GM12892 (cell line): ENCODE results near the gene RDH8.
"Not testable (repeated sequence)": the region's sequence is repeated elsewhere in the genome, so short reads cannot be mapped to it uniquely, and the experiment has no call there.

Experiments used
- DNase-seq: peaks from one replicate; pipeline ENCODE4 v3.0.0; 2011; ENCODE audit not compliant: insufficient read length
- FAIRE-seq: peaks from 2 replicates; lab custom pipeline; 2011; peaks lifted over from hg19 to GRCh38; lab: Jason Lieb, UNC
- POLR2A ChIP-seq: IDR thresholded peaks from 2 replicates; pipeline ENCODE4 v1.6.1; 2011; ENCODE audit warnings: low read depth, low read length, control low read depth
- POLR2AphosphoS5 ChIP-seq: IDR thresholded peaks from 2 replicates; pipeline ENCODE4 v1.6.1; 2011; ENCODE audit warnings: low read depth, low read length, control low read depth
- TAF1 ChIP-seq: IDR thresholded peaks from 2 replicates; pipeline ENCODE4 v1.6.1; 2011; ENCODE audit warnings: low read depth, mild to moderate bottlenecking, control low read depth, low read length, borderline replicate concordance

Gene RDH8

DNA sequence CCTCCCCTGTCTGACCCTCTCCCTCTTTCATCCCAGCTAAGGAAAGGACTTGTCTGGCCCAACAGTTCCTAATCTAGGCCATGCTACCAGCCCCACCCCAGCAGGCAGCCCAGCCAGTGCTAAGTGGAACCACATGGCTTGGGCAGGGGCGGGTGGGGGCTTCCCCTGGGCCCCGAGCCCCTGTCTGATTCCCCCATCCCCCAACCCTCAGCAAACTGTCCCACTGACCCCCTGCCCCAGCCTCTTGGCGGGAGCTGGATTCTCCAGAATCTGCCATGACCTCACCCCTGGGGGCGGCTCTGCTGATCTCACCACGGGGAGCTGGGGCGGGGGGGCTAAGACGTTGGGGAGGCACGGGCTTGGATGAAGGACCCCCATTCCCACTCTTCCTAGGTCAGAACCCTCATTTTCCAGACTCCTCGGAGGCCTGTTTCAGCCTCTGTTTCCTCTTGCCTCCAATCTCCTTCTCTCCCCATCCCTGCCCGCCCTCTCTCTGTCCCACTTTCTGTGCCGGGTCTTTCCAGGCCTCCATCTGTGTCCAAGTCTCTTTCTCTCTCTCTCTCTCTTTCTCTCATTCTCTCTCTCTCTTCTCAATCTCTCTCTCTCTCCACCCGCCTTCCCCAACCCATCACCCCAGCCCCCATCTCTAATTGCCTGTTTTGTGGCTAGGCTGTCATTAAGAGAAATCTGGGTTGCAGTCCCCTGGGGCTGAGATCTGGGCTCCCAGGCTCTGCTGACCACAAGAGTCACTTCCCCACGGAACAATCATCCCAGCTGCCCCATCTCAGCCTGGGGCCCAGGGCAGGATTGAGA, 5.7 kb upstream of the RDH8 start:
- FAIRE-seq: no peak
- no peak for DNase-seq
- TF ChIP-seq POLR2AphosphoS5: no peak
- no peak for TF ChIP-seq POLR2A
- no peak for TF ChIP-seq TAF1

DNA sequence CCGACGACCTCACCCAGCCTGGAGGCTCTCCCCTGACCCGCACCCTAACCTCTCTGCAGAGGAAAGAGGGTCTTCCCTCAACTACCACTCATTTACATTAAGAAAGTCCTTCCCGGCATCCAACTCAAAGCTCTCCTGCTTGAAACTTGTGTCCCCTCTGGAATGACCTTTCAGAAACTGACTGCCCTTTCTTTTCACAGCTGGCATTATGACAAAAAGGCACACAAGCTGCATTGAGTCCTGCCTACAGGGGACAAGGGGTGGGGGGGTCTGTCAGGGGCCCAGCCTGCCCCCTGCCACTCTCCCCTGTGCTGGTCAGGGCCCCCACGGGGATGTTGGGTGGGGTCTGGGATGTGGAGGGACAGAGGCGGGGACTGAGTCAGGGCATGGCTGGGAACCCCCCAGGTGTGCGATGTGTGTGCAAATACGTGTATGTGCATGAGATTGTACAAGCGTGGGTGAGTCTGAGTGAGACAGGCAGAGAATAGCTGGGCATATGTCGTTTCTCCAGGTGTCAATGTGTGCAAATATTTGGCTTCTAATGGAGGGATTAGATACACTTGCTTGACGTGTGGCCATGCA, 5.0 kb upstream of the RDH8 start:
- no peak for TF ChIP-seq POLR2A
- FAIRE-seq (no peak), DNase-seq (no peak)

DNA sequence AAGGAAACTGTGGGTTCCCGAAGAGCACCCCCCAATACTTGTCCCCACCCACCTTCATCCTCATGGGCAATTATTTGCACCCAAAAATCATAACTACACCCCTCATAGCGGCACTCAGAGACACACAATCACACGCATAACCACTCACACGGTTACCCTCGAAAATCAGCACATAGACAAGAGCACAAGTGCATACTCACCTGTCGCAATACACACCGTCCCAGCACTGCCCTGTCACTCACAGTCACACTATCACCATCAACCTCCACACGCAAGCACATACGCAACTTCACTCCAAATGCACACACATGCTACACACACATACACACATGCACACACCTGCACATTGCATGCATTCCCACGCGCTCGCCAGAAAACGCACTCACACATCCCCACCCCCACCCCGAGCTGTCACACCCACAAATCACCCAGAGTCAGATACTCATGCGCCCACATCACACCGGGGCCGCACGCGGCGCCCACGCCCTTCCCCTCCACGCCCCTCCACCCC, 3.5 kb upstream of the RDH8 start:
- TF ChIP-seq POLR2AphosphoS5 (no peak), TAF1 (no peak), POLR2A (no peak)
- no peak for FAIRE-seq
- no peak for DNase-seq

DNA sequence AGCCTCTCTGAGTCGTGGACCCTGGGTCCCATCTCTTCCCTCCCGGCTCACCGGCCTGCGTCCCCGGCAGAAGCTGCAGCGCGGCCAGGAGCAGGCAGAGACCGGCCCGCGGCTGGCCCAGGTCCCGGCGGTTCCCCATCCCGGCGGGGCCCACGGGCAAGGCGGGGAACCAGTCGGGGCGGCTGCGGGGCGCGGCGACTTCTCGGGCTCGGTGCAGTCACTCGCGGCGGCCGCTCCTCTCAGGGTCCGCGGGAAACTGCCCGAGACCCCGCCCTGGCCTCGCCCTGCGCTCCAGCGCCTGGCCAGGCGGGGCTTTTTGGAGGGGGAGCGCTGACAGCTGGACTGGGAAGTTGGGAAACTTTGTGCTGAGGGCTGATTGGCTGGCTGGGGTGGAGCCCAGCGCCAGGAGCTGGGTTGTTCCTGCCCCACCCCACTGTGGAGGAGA, 3.0 kb upstream of the RDH8 start, which contains the start of gene COL5A3:
Gene COL5A3 (minus strand): TSS at position 258 of the 445 bp plus-strand sequence. CDS start 119 bp downstream, at position 139.
- FAIRE-seq (no peak), DNase-seq (no peak)
- TF ChIP-seq TAF1: no peak
- TF ChIP-seq POLR2AphosphoS5: no peak
- TF ChIP-seq POLR2A: no peak

DNA sequence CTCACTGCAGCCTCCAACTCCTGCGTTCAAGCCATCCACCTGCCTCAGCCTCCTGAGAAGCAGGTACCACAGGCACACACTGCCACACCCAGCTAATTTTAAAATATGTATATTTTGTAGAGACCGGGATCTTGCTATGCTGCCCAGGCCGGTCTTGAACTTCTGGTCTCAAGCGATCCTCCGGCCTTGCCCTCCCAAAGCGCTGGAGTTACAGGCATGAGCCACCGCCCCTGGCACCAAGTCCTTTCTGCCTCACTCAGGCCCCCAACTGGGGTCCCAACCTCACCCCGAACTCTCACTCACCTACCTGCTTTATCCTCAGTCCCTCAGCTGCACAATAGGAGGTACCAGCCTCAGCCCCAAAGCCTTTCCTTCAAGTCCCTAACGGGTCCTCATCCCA, 2.3 kb upstream of the RDH8 start:
- no peak for FAIRE-seq
- no peak for DNase-seq
- TF ChIP-seq POLR2A (no peak), POLR2AphosphoS5 (no peak), TAF1 (no peak)

DNA sequence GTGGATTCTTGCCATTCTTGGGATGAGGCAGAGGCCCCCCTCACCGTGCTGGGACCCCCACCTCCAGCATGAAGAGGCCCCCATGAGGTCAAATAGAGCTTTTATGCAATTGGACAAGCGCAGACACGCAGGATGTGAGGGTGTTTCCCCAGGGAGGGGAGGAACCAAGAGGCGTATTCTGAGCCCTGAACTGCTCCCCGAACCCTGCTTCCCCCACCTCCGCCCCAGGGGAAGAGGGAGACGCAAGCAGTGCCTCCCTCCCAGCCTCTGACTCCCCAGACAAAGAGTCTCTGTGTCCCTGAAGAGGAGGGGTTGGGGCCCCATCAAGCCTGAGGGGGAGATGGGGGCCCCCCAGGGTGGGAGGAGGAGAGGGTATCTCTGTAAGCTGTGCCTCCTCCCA, 1.3 kb upstream of the RDH8 start:
- FAIRE-seq: no peak
- no peak for TF ChIP-seq TAF1
- TF ChIP-seq POLR2AphosphoS5: no peak
- no peak for TF ChIP-seq POLR2A
- DNase-seq: no peak

DNA sequence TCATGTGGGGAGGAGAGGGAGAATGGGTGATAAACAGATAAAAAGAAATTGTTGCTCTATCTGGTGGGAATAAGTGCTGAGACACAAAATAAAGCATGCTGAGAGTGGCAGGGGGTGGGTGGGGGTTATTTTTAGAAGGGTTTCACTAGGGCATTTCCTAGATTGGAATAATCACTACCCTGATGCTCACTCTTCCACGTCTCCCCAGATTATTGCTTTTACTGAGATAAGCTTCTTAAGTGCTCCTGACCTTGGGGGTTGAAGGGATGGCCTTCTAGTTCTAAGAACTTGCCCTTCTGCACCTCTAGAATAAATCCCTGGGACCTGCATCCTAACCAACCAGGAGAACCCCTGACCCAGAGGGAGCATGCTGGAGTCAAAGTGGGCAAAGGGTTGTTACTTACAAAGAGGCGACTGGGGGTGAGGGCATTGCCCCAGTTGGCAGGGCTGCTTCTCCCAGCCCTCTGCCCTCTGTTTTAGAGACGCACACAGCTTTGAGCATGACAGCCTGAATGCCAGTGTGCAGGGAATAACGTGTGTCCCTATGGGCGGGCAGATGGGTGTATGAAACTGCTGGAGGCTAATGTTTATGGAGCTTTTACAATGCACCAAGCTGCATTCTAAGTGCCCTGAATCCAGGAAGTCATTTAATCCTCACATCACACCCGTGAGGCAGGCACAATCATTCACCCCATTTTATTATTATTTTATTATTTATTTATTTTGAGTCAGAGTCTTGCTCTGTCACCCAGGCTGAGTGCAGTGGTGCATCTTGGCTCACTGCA, 743 bp downstream of the RDH8 start:
- DNase-seq: no peak
- no peak for FAIRE-seq
- TF ChIP-seq POLR2A (no peak), TAF1 (no peak), POLR2AphosphoS5 (no peak)

DNA sequence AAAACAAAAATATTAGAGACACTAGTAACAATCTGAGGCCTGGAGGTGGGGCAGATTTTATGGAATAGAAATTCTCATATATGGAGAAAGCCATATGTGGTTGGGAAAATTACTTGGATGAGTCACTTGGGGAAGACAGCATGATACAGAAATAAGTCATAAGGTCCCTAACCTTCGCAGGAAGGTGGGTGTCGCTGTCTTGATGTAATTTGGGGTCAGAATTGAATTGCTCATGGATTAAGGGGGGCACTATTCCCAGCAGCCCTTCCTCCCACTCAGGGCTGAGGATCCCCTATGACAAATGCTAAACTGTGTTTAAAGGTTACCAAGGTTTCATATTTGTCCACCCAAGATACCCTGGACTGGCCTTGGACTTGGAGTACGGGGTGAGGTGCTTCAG, 5.0 kb downstream of the RDH8 start:
- DNase-seq (no peak), FAIRE-seq (no peak)
- TF ChIP-seq POLR2A: no peak
- TF ChIP-seq POLR2AphosphoS5: no peak
- TF ChIP-seq TAF1: no peak

DNA sequence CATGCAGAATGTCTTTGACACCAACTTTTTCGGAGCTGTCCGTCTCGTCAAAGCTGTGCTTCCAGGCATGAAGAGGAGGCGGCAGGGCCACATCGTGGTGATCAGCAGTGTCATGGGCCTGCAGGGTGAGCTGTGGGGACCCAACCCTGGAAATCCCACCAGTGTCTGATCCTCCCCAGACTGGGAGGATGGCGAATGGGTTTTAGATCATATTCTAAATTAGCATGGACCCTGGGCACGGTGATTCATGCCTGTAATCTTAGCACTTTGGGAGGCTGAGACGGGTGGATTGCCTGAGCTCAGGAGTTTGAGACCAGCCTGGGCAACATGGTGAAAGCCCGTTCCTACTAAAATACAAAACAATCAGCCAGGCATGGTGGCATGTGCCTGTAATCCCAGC, 5.5 kb downstream of the RDH8 start:
- FAIRE-seq: no peak

DNA sequence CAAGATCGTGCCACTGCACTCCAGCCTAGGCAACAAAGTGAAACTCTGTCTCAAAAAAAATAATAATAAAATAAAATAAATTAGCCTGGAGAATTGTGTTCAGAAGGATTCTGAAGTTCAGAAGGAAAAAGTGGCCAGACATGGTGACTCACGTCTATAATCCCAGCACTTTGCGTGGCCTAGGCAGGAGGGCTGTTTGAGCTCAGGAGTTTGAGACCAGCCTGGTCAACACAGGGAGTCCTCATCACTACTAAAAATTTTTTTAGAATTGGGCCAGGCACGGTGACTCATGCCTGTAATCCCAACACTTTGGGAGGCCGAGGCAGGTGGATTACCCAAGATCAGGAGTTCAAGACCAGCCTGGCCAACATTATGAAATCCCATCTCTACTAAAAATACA, 6.0 kb downstream of the RDH8 start:
- FAIRE-seq (no peak), DNase-seq (no peak)
- no peak for TF ChIP-seq TAF1
- TF ChIP-seq POLR2A: no peak
- TF ChIP-seq POLR2AphosphoS5: no peak

More for the DNA sequence above, 5.5 kb downstream of the RDH8 start:
- no peak for DNase-seq
- no peak for TF ChIP-seq POLR2AphosphoS5
- TF ChIP-seq POLR2A: no peak
- no peak for TF ChIP-seq TAF1

DNA sequence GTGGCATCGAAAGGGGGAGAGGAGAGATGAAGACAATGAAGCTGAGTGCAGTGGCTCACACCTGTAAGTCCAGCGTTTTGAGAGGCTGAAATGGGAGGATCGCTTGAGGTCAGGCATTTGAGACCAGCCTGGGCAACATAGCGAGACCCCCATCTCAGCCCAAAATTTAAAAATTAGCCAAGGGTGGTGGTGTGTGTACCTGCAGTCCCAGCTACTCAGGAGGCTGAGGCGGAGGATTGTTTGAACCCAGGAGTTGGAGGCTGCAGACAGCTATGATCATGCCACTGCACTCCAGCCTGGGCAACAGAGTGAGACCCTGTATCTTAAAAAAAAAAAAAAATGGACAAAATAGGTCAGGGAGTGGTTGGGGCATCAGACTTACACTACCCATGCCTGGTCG, 7.6 kb downstream of the RDH8 start:
- FAIRE-seq: no peak
- no peak for TF ChIP-seq TAF1
- TF ChIP-seq POLR2AphosphoS5: no peak
- TF ChIP-seq POLR2A: no peak
- DNase-seq: no peak

DNA sequence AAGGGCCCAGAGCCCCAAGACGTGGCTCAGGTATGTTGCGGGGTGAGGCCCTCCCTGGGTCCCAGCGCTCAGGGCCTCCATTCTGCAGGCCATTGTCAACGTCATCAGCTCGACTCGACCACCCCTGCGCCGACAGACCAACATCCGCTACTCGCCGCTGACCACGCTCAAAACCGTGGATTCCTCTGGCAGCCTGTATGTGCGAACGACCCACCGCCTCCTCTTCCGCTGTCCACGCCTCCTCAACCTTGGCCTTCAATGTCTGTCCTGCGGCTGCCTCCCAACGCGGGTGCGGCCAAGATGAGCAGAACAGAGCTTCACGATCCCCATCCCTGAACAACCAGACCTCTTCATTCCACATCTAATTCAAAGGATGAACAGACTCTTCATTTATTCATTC, 8.2 kb downstream of the RDH8 start:
- FAIRE-seq (no peak), DNase-seq (no peak)
- TF ChIP-seq POLR2AphosphoS5 (no peak), POLR2A (no peak), TAF1 (no peak)

DNA sequence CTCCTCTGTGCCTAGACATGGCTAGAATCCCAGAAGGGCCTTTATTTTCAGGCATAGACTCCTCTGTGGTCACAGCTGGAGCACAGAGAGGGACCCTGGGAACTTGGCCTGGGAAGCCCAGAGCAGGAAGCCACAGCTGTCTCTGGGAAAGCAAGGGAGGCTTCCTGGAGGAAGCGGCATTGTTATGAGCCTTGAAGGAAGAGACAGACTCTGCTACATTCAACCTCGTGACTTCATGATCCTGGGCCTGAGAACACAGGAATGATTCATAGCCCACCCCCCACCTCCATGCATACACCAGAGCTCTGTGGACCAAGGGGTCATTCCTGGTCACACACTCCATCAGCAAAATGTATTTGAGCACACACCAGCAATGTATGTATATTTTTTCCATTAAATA, 8.6 kb downstream of the RDH8 start:
- no peak for TF ChIP-seq POLR2A
- TF ChIP-seq POLR2AphosphoS5: no peak
- TF ChIP-seq TAF1: no peak
- DNase-seq (no peak), FAIRE-seq (no peak)

DNA sequence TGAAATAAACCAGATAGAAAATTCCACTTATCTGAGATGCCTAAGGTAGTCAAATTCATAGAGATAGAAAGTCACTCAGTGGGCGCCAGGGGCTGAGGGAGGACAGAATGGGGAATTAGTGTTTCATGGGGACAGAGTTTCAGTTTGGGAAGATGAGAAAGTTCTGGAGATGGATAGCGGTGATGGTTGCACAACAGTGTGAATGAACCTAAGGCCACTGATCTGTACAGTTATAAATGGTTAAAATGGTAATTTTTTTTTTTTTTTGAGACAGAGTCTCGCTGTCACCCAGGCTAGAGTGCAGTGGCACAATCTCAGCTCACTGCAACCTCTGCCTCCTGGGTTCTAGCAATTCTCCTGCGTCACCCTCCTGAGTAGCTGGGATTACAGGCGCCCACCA, 9.8 kb downstream of the RDH8 start:
- not testable (repeated sequence) for DNase-seq, FAIRE-seq
